Measurements from ENCODE around the gene TEAD1. TPM values are rescaled to one million over a fixed set of nuclear protein-coding genes. Genes with fewer than 3 reads are reported as not detected.

Gene TEAD1
- total RNA-seq, 1 donor from 2014 or later: 126 TPM

GRCh38 chr11:12724301-12725054, 50.3 kb downstream of the TEAD1 start:
- peak; percentile 24 for ATAC-seq
- intact Hi-C loops (cut with DNase I): no loop called here
- peak; percentile 73 for DNase-seq (ENCODE audit: missing footprints)

GRCh38 chr11:12725055-12725862, 51.0 kb downstream of the TEAD1 start:
- ATAC-seq: no peak
- intact Hi-C loops (cut with DNase I): no loop called here

DNA sequence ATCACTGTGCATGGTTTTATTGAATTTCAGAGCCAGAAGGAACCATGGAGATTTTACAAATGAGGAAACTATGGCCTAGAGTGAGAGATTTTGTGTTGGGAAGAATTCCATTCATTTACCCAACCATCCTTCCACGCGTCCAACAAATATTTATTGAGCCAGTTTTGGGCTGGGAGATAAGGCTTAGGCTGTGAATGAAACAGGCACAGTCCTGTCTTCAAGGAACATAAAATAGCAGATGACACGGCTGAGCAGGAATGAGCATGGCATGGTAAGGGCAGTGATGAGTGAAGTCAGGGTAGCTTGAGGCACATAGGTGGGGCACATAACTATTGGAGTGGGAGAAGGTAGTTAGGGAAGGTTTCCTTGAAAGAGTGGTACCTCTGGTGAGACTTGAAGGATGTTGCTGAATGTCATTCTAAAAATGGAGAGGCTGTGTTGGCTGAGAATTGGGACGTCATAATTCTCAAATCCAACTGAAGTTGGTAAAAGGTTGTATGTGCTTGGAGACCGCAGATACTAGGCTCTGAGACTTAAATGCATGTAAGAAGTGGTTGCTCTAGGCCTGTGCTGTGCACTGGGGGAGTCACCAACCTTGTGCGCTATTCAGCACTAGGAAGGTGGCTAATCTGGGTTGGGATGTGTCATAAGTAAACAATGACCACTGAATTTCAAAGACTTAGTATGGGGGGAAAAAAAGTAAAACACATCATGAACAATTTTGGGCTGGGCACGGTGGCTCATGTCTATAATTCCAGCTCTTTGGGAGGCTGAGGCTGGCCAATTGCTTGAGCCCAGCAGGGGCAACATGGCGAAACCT, 51.9 kb downstream of the TEAD1 start:
- no peak for ATAC-seq

More at GRCh38 chr11:12725055-12725862, 51.0 kb downstream of the TEAD1 start:
- no peak for DNase-seq (ENCODE audit: missing footprints)

GRCh38 chr11:12727563-12728211, 53.5 kb downstream of the TEAD1 start:
- intact Hi-C loops (cut with DNase I): no loop called here
- ATAC-seq (no peak), DNase-seq (ENCODE audit: missing footprints) (no peak)

More for the DNA sequence above, 51.9 kb downstream of the TEAD1 start:
- DNase-seq (ENCODE audit: missing footprints): no peak
- intact Hi-C loops (cut with DNase I): no loop called here

- intact Hi-C loops (cut with DNase I): no loop called here
- DNase-seq (ENCODE audit: missing footprints) (no peak), ATAC-seq (no peak)
Observed at GRCh38 chr11:12728417-12728816, 54.2 kb downstream of the TEAD1 start.

- DNase-seq (ENCODE audit: missing footprints) (no peak), ATAC-seq (no peak)
- intact Hi-C loops (cut with DNase I): no loop called here
Observed at GRCh38 chr11:12729941-12730340, 55.7 kb downstream of the TEAD1 start.

- no peak for DNase-seq (ENCODE audit: missing footprints)
- no peak for ATAC-seq
- intact Hi-C loops (cut with DNase I): no loop called here
Observed at GRCh38 chr11:12731841-12732336, 57.7 kb downstream of the TEAD1 start.

- no peak for DNase-seq (ENCODE audit: missing footprints)
- intact Hi-C loops (cut with DNase I): no loop called here
- no peak for ATAC-seq
Observed at GRCh38 chr11:12733091-12733490, 58.9 kb downstream of the TEAD1 start.

DNA sequence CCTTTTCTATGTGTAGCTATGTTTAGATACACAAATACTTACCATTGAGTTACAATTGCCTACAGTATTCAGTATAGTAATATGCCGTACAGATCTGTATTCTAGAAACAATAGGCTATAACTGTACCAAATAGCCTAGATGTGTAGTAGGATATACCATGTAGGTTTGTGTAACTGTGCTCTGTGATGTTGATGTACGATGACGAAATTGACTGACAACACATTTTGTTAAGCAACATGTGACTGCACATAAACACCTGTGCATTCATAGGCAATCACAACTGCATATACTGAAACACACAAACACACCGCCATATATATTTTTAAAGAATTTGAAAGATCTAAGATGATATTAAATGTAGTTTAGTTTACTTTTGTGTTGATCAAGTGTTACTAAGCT, 60.4 kb downstream of the TEAD1 start:
- intact Hi-C loops (cut with DNase I): no loop called here
- no peak for ATAC-seq
- DNase-seq (ENCODE audit: missing footprints): no peak

- ATAC-seq (no peak), DNase-seq (ENCODE audit: missing footprints) (no peak)
- intact Hi-C loops (cut with DNase I): no loop called here
Observed at GRCh38 chr11:12735262-12735661, 61.0 kb downstream of the TEAD1 start.

DNA sequence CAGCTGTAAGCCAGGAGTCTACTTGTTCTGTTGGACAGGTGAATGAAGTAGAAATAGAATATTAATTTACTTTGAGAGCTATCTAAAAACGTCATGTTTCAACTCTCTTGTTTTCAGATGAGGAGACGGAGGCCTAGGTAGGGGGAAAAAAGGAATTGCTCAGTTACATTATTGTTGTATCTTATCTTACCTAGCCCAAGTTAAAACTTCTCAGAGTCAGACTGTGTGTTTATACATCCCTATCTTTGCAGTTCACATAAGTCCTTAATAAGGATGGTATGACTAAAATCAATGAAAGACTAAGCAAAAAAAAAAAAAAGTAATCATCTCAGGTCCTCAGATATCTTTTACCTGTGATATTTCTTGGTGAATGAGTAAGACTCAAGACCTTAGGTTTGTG, 62.8 kb downstream of the TEAD1 start:
- no peak for ATAC-seq
- no peak for DNase-seq (ENCODE audit: missing footprints)
- intact Hi-C loops (cut with DNase I): no loop called here

DNA sequence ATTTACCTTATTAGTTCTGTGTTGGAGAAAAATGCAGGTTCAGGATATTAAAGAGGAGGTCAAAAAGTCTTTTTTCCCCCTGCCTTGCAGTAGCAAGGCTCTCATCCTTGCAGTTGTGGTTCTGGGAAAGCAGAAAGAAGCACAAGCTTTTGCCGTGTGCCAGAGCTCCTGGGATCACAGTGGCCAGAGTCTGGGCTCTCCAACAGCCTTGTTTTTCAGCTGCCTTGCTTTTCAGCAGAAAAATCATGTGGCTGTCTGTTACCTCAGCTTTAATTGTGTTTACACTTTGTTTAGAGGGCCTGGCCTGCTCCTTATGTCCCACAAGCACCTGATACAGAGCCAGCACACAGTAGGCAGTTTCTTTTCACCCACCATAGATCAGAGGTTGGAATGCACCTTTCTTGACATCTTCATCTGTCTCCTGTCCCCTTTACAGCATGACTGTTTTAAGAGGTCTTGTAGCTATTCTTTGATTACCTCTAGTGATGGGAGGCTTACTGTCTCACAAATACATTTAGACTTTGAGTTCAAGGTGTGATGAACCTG, 67.5 kb downstream of the TEAD1 start:
- ATAC-seq: no peak
- intact Hi-C loops (cut with DNase I): loop anchor here (5.0 to 10.0 kb wide), 2 partner anchors 49 to 153 kb away; no protein-coding TSS in a partner anchor
- DNase-seq (ENCODE audit: missing footprints): no peak

DNA sequence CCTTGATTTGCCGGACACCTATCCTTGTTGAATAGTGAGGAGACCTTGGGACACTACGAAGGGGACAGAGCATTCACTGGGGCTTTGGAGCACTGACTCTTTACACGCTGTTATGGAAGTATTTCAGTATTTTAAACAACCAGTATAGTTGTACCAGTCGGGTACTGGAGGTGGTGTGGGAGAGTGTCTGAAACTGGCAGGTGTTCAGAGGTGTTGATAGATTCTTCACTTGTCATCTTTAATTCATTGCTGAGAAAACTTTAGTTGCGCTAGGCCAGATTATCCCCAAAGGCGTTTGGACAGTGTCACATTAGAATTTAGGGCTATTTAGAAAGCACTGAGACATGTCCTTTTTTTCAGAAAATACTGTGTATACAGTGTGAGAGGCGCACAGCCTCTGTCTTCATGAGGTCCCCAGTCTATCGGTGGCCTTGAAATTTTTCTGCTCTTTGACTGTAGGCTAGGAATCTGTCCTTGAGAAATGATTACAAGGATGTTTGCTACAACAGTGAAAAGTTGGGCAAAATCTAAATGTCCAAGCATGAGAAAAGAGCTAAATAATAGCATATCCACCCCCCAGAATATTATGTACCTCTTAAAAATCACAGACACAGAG, 69.7 kb downstream of the TEAD1 start:
- intact Hi-C loops (cut with DNase I): loop anchor here (2.0 to 10.0 kb wide), 3 partner anchors 52 to 151 kb away; partner anchors contain the start of gene TEAD1
- DNase-seq (ENCODE audit: missing footprints) (no peak), ATAC-seq (no peak)

GRCh38 chr11:12744826-12745502, 70.7 kb downstream of the TEAD1 start:
- intact Hi-C loops (cut with DNase I): loop anchor here (2.0 to 10.0 kb wide), 3 partner anchors 53 to 150 kb away; partner anchors contain the start of gene TEAD1
- peak; percentile 87 for ATAC-seq
- DNase-seq (ENCODE audit: missing footprints): no peak

DNA sequence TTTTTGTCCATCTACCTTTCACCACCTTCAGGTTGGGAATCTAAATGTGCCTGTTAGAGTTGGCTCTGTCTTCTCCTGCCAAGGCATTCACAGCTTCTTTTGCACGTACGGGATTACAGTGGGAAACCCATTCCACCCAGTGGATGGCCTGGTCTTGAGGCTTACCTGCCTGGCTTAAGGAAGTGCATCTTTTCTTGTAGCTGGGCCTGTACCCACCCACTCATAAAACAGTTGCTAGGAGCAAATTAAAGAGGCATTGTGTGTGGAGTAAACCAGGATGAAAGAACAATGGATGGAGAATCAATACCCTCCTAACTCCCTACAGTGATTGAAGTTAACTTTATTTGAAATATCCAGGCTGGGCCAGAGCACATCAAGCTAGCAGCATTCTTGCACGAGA, 71.6 kb downstream of the TEAD1 start:
- DNase-seq (ENCODE audit: missing footprints) (no peak), ATAC-seq (no peak)
- intact Hi-C loops (cut with DNase I): loop anchor here (2.0 to 10.0 kb wide), 2 partner anchors 71 to 149 kb away; partner anchors contain the start of gene TEAD1

DNA sequence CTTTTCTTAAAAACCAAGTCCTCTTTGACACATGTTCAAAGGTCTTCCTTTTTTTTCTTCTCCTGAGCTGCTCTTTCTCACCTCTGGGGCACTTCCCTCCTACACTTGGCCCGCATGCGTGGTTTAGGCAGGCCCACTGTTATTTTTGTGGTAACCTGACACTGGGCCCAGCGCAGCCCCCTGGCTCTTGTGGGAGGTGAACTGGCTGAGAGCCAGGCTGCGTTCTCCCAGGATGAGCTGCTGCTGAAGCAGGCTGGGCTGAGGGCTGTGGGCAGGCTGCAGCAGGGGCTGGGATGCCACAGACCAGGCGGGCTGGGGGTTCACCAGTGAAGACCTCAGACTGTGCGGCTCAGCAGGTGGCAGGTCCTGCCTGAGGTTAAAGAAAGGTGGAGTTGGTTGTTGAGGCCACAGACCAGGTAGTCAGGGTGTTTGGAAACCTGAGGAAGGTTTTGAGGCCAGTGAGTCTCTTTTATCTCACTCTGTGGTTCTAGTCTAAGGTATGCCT, 72.4 kb downstream of the TEAD1 start:
- DNase-seq (ENCODE audit: missing footprints) (peak; percentile 77), ATAC-seq (peak; percentile 76)
- intact Hi-C loops (cut with DNase I): loop anchor here (10.0 kb wide), 1 partner anchor 148 kb away; no protein-coding TSS in a partner anchor

GRCh38 chr11:12748561-12748960, 74.3 kb downstream of the TEAD1 start:
- DNase-seq (ENCODE audit: missing footprints) (no peak), ATAC-seq (no peak)
- intact Hi-C loops (cut with DNase I): loop anchor here (10.0 kb wide), 1 partner anchor 146 kb away; no protein-coding TSS in a partner anchor

Measured in Right ventricle myocardium inferior (tissue), 1 donor.